Measurements from ENCODE around the gene PDGFRB.
A peak's percentile ranks its signal among the peaks of the same experiment; 100 is the strongest.

PDGFRB gene

DNA sequence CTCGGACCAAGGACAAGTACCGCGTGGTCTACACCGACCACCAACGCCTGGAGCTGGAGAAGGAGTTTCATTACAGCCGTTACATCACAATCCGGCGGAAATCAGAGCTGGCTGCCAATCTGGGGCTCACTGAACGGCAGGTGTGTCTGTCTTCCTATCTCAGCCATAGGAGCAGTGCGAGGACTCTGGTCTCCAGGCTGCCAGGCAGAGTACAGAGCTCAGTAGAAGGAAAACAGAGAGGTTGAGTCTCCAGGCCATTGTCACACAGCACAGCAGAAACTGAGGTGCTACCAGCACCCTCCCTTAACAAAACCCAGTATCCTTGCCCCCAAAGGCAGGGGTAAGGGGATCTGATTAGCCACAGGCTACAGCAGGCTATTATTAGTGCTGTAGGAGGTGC, 27.1 kb upstream of the PDGFRB start:
- peak overlapping the region; percentile 6 for H3K27ac ChIP-seq (ENCODE audit: low read depth, low read length)
- H3K27me3 ChIP-seq (ENCODE audit: control insufficient read depth in 1 of 2, insufficient read depth in 2 of 2, low read length in 2 of 2), result no peaks in the 10 kb centered on the region
- H3K9me3 ChIP-seq (ENCODE audit: control insufficient read depth in 1 of 2, low read length in 2 of 2), result no peaks in the 10 kb centered on the region
- H3K4me3 ChIP-seq (ENCODE audit: low read depth in 1 of 2, low read length in 2 of 2), result no peak overlapping the region
- peak overlapping the region in 1 of 2 donors; percentile 15 for H3K9ac ChIP-seq (ENCODE audit: low read depth in 1 of 2, low read length in 2 of 2)
- peaks cover 87 to 93% of the 10 kb centered on the region in 2 donors for H3K4me1 ChIP-seq (ENCODE audit: control insufficient read depth in 1 of 2, insufficient read depth in 2 of 2, low read length in 2 of 2)
- peaks cover 5 to 13% of the 10 kb centered on the region in 2 donors for H3K36me3 ChIP-seq (ENCODE audit: control insufficient read depth in 1 of 2, insufficient read depth in 2 of 2, low read length in 2 of 2)

DNA sequence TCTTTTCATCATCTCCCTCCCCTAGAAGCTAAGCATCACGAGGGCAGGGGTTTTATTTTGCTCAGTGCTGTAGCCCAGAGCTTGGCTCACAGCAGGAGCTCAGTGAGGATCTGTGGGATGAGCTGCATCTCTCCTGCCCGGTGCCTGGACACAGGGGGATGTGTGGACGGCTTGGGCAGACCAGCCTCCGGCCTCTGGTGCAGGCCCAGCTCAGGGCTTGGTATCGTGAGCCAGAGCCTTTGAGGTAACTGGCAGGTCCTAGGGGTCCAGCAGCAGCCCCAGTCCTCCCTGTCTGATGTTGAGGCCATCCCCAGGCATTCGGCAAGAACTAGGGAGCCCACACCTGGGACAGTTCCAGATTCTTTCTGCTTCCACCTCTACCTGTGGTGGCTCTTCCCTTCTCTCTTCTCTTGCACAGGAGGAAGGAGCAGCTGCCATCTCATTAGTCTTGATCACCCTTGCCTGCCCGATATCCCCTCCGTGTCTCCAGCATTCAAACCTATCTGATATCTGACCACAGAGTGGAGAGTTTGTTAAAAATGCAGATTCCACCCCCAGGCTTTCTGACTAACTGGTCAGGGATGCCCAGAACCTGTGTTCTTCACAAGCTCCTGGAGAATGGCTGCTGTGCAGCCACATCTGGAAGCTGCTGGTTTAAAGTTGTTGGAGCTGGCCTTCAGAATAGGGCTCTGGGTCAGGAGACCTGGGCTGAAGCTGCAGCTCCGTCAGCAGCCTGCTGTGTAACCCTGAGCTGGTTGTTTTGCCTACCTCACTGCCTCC, 26.3 kb upstream of the PDGFRB start:
- Histone ChIP-seq H3K4me3 (ENCODE audit: low read depth in 1 of 2, low read length in 2 of 2) (no peak overlapping the region), H3K4me1 (ENCODE audit: control insufficient read depth in 1 of 2, insufficient read depth in 2 of 2, low read length in 2 of 2) (peaks cover 87 to 98% of the 10 kb centered on the region in 2 donors), H3K36me3 (ENCODE audit: control insufficient read depth in 1 of 2, insufficient read depth in 2 of 2, low read length in 2 of 2) (peaks cover 5 to 13% of the 10 kb centered on the region in 2 donors), H3K27me3 (ENCODE audit: control insufficient read depth in 1 of 2, insufficient read depth in 2 of 2, low read length in 2 of 2) (no peaks in the 10 kb centered on the region), H3K9me3 (ENCODE audit: control insufficient read depth in 1 of 2, low read length in 2 of 2) (no peaks in the 10 kb centered on the region), H3K9ac (ENCODE audit: low read depth in 1 of 2, low read length in 2 of 2) (peak overlapping the region in 1 of 2 donors; percentile 15), H3K27ac (ENCODE audit: low read depth, low read length) (no peak overlapping the region)

DNA sequence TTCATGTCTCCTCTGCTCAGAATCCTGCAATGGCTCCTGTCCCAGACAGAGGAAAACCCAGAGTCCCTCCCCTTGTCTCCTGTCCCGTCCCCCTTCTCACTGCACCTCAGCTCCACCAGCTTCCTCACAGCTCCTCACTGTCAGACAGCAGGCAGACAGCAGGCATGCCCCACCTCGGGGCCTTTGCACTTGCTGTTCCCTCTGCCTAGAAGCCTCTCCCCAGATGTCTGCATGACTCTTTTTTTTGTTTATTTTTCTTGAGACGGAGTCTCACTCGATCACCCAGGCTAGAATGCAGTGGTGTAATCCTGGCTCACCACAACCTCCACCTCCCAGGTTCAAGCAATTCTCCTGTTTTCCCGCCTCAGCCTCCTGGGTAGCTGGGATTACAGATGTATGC, 25.4 kb upstream of the PDGFRB start:
- Histone ChIP-seq H3K27me3 (ENCODE audit: control insufficient read depth in 1 of 2, insufficient read depth in 2 of 2, low read length in 2 of 2) (no peaks in the 10 kb centered on the region), H3K36me3 (ENCODE audit: control insufficient read depth in 1 of 2, insufficient read depth in 2 of 2, low read length in 2 of 2) (peaks cover 5 to 13% of the 10 kb centered on the region in 2 donors), H3K4me3 (ENCODE audit: low read depth in 1 of 2, low read length in 2 of 2) (no peak overlapping the region), H3K9ac (ENCODE audit: low read depth in 1 of 2, low read length in 2 of 2) (peak overlapping the region in 1 of 2 donors; percentile 25), H3K9me3 (ENCODE audit: control insufficient read depth in 1 of 2, low read length in 2 of 2) (no peaks in the 10 kb centered on the region), H3K4me1 (ENCODE audit: control insufficient read depth in 1 of 2, insufficient read depth in 2 of 2, low read length in 2 of 2) (peaks cover 85 to 98% of the 10 kb centered on the region in 2 donors), H3K27ac (ENCODE audit: low read depth, low read length) (peak overlapping the region; percentile 60)

DNA sequence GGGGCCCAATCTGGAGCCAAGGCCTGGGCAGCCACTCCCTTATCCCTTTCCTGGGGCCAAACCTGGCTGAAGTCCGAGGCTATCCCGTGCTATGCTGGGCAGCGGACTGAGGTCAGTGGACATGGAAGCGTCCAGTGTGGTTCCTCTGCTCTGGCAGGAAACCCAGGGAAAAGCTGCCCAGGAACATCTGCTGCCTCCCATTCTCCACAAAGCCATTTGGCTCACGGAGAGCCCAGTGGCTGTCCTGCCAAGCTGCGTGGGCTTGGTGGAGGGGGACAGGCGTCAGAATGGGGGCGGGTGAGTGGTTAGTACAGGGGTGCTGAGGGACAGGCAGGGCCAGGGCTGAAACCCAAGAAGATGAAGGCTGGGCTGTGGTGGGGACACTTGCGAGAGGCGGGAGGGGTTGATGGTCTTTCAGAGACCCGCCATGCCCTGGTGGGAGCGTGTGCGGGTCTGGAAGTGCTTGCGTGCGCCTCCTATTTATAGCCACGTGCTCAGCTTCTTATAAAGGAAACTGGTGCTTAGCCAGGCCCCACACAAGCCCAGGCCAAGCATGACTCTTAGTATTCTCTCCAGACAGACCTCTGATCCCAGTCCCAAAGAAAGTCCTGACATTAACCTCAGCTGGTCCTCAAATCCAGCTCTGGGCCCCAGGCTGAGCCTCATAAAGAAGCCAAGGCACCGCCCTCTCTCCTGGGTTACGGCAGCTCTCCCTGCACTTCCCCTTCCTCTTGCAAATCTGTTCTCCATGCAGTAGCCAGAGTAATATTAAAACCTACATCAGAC, 24.8 kb upstream of the PDGFRB start:
- peak overlapping the region; percentile 60 for H3K27ac ChIP-seq (ENCODE audit: low read depth, low read length)
- no peaks in the 10 kb centered on the region for H3K9me3 ChIP-seq (ENCODE audit: control insufficient read depth in 1 of 2, low read length in 2 of 2)
- H3K9ac ChIP-seq (ENCODE audit: low read depth in 1 of 2, low read length in 2 of 2), result peak overlapping the region; percentile 24 to 25
- H3K36me3 ChIP-seq (ENCODE audit: control insufficient read depth in 1 of 2, insufficient read depth in 2 of 2, low read length in 2 of 2), result peaks cover 5 to 13% of the 10 kb centered on the region in 2 donors
- H3K4me1 ChIP-seq (ENCODE audit: control insufficient read depth in 1 of 2, insufficient read depth in 2 of 2, low read length in 2 of 2), result peaks cover 85 to 98% of the 10 kb centered on the region in 2 donors
- H3K27me3 ChIP-seq (ENCODE audit: control insufficient read depth in 1 of 2, insufficient read depth in 2 of 2, low read length in 2 of 2), result no peaks in the 10 kb centered on the region
- H3K4me3 ChIP-seq (ENCODE audit: low read depth in 1 of 2, low read length in 2 of 2), result no peak overlapping the region

DNA sequence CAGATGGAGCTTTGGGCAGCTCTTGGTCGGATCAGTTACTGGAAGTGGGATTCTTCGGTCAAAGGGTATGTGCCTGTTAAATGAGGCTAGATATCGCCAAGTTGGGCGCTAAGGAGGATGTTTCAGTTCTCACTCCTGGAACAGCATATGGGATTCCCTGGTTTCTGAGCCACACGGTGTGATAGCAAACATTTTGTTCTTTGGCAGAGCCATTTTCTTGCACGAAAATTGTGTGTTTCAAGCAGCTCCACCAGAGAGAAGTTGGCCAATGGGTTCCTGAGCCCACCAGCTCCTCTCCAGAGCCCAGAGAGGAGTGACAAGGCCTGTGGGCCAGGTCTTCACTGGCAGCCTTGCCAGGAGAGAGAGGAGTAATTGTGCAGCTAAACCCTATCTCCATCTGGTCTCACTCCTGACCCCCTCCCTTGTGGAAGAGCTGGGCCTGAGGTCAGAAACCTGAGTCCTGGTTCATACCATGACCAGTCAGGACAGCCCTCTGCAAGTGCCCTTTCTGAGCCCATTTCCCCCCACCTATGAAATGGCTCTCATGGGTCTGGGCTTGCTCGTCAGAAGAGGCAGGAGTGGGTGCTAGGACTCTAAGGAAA, 23.5 kb upstream of the PDGFRB start:
- H3K27ac ChIP-seq (ENCODE audit: low read depth, low read length), result peak overlapping the region; percentile 5
- peaks cover 11 to 13% of the 10 kb centered on the region in 2 donors for H3K36me3 ChIP-seq (ENCODE audit: control insufficient read depth in 1 of 2, insufficient read depth in 2 of 2, low read length in 2 of 2)
- H3K9ac ChIP-seq (ENCODE audit: low read depth in 1 of 2, low read length in 2 of 2), result peak overlapping the region; percentile 11 to 25
- no peaks in the 10 kb centered on the region for H3K27me3 ChIP-seq (ENCODE audit: control insufficient read depth in 1 of 2, insufficient read depth in 2 of 2, low read length in 2 of 2)
- no peaks in the 10 kb centered on the region for H3K9me3 ChIP-seq (ENCODE audit: control insufficient read depth in 1 of 2, low read length in 2 of 2)
- no peak overlapping the region for H3K4me3 ChIP-seq (ENCODE audit: low read depth in 1 of 2, low read length in 2 of 2)
- peaks cover 82 to 90% of the 10 kb centered on the region in 2 donors for H3K4me1 ChIP-seq (ENCODE audit: control insufficient read depth in 1 of 2, insufficient read depth in 2 of 2, low read length in 2 of 2)

DNA sequence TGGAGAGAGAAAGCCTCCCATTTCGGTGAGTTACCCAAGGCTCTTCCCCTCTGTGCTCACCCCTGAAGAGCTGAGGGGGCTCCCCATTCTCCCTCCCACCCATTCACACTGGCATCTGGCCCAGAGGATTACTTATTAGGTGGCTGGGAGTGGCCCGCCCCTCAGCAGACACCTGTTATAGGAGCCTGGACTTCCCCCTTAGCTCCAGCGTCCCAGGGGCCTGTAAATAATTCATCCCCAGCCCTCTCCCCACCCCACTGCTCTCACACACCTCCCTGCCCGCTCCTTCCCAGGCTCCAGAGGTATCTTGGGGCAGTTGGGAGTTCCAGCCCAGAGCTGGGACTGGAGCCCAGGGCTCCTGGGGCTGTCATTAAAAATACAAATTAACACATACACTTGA, 22.6 kb upstream of the PDGFRB start:
- Histone ChIP-seq H3K9ac (ENCODE audit: low read depth in 1 of 2, low read length in 2 of 2) (no peak overlapping the region), H3K9me3 (ENCODE audit: control insufficient read depth in 1 of 2, low read length in 2 of 2) (no peaks in the 10 kb centered on the region), H3K4me3 (ENCODE audit: low read depth in 1 of 2, low read length in 2 of 2) (no peak overlapping the region), H3K27ac (ENCODE audit: low read depth, low read length) (no peak overlapping the region), H3K27me3 (ENCODE audit: control insufficient read depth in 1 of 2, insufficient read depth in 2 of 2, low read length in 2 of 2) (no peaks in the 10 kb centered on the region), H3K4me1 (ENCODE audit: control insufficient read depth in 1 of 2, insufficient read depth in 2 of 2, low read length in 2 of 2) (peaks cover 82 to 90% of the 10 kb centered on the region in 2 donors), H3K36me3 (ENCODE audit: control insufficient read depth in 1 of 2, insufficient read depth in 2 of 2, low read length in 2 of 2) (peaks cover 13 to 19% of the 10 kb centered on the region in 2 donors)

DNA sequence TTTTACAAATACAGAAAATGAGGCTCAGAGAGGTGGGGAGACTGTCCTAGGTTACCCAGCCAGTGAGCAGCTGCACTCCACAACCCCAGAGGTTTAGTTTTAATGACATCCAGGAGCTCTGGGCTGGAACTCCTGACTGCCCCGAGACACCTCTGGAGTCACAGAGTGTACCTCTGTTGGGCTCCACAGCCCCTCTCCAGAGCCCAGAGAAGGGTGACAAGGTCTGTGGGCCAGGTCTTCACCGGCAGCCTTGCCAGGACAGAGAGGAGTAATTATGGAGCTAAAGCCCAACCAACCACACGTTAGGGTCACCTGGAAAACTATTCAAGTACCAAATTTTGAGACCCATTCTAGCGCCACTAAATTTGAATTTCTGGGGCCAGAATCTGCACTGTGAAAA, 22.1 kb upstream of the PDGFRB start:
- Histone ChIP-seq H3K27ac (ENCODE audit: low read depth, low read length) (no peak overlapping the region), H3K4me3 (ENCODE audit: low read depth in 1 of 2, low read length in 2 of 2) (no peak overlapping the region), H3K4me1 (ENCODE audit: control insufficient read depth in 1 of 2, insufficient read depth in 2 of 2, low read length in 2 of 2) (peaks cover 82 to 90% of the 10 kb centered on the region in 2 donors), H3K9ac (ENCODE audit: low read depth in 1 of 2, low read length in 2 of 2) (no peak overlapping the region), H3K36me3 (ENCODE audit: control insufficient read depth in 1 of 2, insufficient read depth in 2 of 2, low read length in 2 of 2) (peaks cover 9 to 18% of the 10 kb centered on the region in 2 donors), H3K9me3 (ENCODE audit: control insufficient read depth in 1 of 2, low read length in 2 of 2) (no peaks in the 10 kb centered on the region), H3K27me3 (ENCODE audit: control insufficient read depth in 1 of 2, insufficient read depth in 2 of 2, low read length in 2 of 2) (no peaks in the 10 kb centered on the region)

DNA sequence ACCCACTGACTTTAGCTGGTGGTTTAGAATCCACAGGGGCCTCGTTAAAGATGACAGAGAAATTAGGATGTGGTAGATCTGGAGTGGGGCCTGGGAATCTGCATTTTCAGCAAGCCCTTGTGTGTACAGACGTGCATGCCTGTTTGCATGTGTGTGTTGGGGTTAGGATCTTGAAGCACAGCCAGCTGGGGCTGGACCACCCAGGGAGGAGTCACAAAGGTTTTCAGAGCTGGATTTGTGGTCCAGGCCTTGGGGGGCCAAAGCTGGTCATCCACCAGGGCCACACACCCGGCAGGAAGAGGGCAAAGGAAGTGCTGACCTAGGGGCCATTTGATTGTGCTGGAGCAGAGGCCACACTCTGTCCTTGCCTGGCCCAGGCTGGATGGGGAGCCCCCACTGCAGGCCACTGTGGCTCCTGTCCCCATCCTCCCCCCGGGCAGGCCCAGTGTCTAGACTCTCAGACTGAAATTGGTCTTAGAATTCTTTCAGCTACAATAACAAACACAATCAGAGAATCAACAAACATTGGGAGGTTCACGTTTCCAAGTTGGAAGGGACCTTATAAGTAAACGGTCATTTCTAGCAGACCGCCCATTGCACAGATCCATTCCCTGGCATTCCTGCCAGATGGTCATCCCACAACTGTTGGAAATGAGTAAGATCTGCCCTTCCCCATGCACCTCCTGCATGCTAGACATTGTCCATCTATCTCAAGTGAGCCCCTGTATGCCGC, 21.3 kb upstream of the PDGFRB start:
- Histone ChIP-seq H3K27ac (ENCODE audit: low read depth, low read length) (no peak overlapping the region), H3K4me1 (ENCODE audit: control insufficient read depth in 1 of 2, insufficient read depth in 2 of 2, low read length in 2 of 2) (peaks cover 82 to 89% of the 10 kb centered on the region in 2 donors), H3K9me3 (ENCODE audit: control insufficient read depth in 1 of 2, low read length in 2 of 2) (no peaks in the 10 kb centered on the region), H3K27me3 (ENCODE audit: control insufficient read depth in 1 of 2, insufficient read depth in 2 of 2, low read length in 2 of 2) (no peaks in the 10 kb centered on the region), H3K4me3 (ENCODE audit: low read depth in 1 of 2, low read length in 2 of 2) (no peak overlapping the region), H3K9ac (ENCODE audit: low read depth in 1 of 2, low read length in 2 of 2) (no peak overlapping the region), H3K36me3 (ENCODE audit: control insufficient read depth in 1 of 2, insufficient read depth in 2 of 2, low read length in 2 of 2) (peaks cover 9 to 20% of the 10 kb centered on the region in 2 donors)

DNA sequence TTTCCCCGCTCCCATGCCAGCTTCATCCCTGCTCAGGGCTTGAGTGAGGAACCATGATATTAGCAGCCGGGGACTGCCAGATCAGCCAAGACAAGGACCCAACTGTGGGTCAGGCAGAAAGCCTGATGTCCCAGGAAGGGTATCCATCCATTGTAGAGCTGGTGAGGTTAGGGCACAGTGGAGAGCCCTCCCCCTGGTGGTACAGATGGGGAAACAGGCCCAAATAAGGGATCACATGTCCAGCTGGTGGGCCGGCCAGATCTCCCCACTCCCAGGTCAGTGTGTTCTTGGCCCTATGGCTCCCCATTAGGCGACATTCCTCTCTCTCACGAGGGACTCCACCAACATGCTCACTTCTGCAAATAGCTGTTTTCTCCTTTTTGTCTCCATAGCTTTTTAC, 19.9 kb upstream of the PDGFRB start:
- H3K36me3 ChIP-seq (ENCODE audit: control insufficient read depth in 1 of 2, insufficient read depth in 2 of 2, low read length in 2 of 2), result peaks cover 12 to 30% of the 10 kb centered on the region in 2 donors
- H3K27me3 ChIP-seq (ENCODE audit: control insufficient read depth in 1 of 2, insufficient read depth in 2 of 2, low read length in 2 of 2), result no peaks in the 10 kb centered on the region
- no peak overlapping the region for H3K4me3 ChIP-seq (ENCODE audit: low read depth in 1 of 2, low read length in 2 of 2)
- H3K27ac ChIP-seq (ENCODE audit: low read depth, low read length), result no peak overlapping the region
- H3K9me3 ChIP-seq (ENCODE audit: control insufficient read depth in 1 of 2, low read length in 2 of 2), result no peaks in the 10 kb centered on the region
- no peak overlapping the region for H3K9ac ChIP-seq (ENCODE audit: low read depth in 1 of 2, low read length in 2 of 2)
- peaks cover 78 to 88% of the 10 kb centered on the region in 2 donors for H3K4me1 ChIP-seq (ENCODE audit: control insufficient read depth in 1 of 2, insufficient read depth in 2 of 2, low read length in 2 of 2)
